Pericardium fibroblast (primary cell): ENCODE measurements around the gene NOC4L. TPM values are rescaled to one million over a fixed set of nuclear protein-coding genes. Genes with fewer than 3 reads are reported as not detected.

ENCODE experiments used
- total RNA-seq: library from RNA; depleted of rRNA; stranded (reverse); fragments of >200 nt; gene quantifications from 2 replicates; pipeline ENCODE4 v1.2.3, GENCODE V29; 2015

The NOC4L gene
- total RNA-seq, result 9.0 and 12.1 TPM in 2 replicates

GRCh38 chr12:132144115-132144809 lies at the start of gene NOC4L, which contains the start of gene DDX51:
TSS of gene NOC4L (plus strand) at chr12:132144457. CDS start at chr12:132144489, 32 bp downstream.
TSS of gene DDX51 (minus strand) at chr12:132144319. CDS start at chr12:132144296, 23 bp downstream.

Other genes starting within 250 kb of the NOC4L start
- gene ULK1, start 249.8 kb upstream of the NOC4L start, total RNA-seq, result 14.5 and 18.0 TPM in 2 replicates
- gene PUS1, start 215.2 kb upstream of the NOC4L start, total RNA-seq, result 11.3 and 13.5 TPM in 2 replicates
- gene EP400, start 194.5 kb upstream of the NOC4L start, total RNA-seq, result 7.2 and 10.3 TPM in 2 replicates
- gene DDX51, start 138 bp upstream of the NOC4L start, total RNA-seq, result 7.4 and 11.5 TPM in 2 replicates
- 2.6 and 8.3 TPM in 2 replicates for gene GALNT9, start 185.1 kb downstream of the NOC4L start, total RNA-seq